ENCODE results near the gene ZFP69.
"Not testable (repeated sequence)": the region's sequence is repeated elsewhere in the genome, so short reads cannot be mapped to it uniquely, and the experiment has no call there.

ZFP69 gene

DNA sequence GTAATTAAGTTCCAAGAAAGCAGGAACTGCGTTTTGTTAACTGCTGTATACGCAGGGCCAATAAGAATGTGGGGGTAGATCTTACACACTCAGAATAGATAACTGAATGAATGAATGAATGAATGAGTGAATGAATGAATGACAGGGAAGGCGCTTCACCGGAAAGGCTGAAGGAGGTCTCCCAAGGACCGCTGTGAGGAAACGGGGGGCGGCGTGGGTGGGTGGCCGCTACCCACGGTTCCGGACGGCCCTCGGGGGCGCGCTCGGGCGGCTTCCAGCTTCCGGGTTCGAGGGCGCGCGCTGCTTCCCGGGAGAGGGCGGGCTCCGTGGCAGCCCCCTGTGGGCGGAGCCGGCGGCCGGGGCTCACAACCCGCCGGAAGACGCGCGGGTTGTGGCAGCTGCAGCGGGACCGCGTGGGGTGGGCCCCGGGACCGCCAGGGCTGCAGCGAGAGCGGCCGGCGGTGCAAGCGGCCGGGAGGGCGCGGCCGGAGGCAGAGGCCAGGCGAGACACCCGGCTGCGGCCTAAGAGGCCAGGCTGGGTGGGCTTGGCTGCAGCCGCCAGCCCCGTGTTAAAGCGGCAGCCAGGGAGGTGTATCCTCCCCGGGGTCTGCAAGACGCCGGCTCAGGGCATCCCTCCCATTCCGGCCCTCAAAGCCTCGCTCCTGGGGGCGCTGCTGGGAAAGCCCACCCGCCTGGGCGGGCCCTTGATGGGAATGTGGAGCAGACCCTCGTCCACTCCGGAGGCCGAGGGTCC lies at the start of gene ZFP69:
ZFP69 (plus strand) TSS at position 367 of the 754 bp plus-strand sequence. CDS start 2,072 bp downstream, outside the sequence.
- peak; percentile 84 for DNase-seq (ENCODE audit: low spot score)

- no peak for DNase-seq (ENCODE audit: low spot score)
These were observed 45.7 kb upstream of the ZFP69 start for GRCh38 chr1:40431385-40431784.

- no peak for DNase-seq (ENCODE audit: low spot score)
These were observed 44.3 kb upstream of the ZFP69 start for GRCh38 chr1:40432644-40433390.

DNA sequence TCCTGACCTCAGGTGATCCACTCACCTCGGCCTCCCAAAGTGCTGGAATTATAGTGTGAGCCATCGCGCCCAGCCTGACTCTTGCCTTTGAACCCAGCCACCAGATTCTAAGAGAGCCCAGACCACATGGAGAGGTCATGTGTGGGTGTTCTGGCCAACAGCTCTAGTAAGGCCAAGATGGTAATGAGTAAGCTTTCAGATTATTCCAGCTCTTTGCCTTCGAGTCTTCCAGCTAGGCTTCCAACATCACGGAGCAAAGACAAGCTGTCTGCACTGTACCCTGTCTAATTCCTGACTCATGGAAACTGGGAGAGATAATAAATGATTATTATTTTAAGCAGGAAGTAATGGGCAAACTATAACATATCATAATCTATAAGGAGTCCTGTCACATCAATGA lies 41.6 kb upstream of the ZFP69 start:
- DNase-seq (ENCODE audit: low spot score), result no peak

DNA sequence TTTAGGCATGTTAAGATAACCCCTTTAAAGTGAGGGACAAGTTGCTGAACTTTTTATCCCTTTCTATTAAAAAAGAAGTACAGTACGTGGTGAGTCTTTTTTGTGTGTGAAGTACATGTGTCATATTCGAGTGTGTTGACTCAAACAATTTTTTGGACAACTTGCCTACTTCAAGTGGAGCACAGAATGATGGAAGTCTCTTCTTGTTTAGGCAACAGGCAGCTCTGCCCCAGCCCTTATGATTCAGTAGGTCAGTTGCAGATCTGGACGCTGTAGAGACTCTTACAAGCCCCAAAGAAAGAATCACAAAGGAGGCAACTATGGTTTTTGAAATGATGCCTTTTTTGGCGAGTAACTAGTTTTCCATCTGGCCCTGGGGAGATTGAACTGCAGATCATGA lies 41.2 kb upstream of the ZFP69 start:
- no peak for DNase-seq (ENCODE audit: low spot score)

- peak; percentile 64 for DNase-seq (ENCODE audit: low spot score)
These were observed 38.6 kb upstream of the ZFP69 start for GRCh38 chr1:40438391-40439015.

- DNase-seq (ENCODE audit: low spot score), result no peak
These were observed 37.8 kb upstream of the ZFP69 start for GRCh38 chr1:40439247-40439646.

DNA sequence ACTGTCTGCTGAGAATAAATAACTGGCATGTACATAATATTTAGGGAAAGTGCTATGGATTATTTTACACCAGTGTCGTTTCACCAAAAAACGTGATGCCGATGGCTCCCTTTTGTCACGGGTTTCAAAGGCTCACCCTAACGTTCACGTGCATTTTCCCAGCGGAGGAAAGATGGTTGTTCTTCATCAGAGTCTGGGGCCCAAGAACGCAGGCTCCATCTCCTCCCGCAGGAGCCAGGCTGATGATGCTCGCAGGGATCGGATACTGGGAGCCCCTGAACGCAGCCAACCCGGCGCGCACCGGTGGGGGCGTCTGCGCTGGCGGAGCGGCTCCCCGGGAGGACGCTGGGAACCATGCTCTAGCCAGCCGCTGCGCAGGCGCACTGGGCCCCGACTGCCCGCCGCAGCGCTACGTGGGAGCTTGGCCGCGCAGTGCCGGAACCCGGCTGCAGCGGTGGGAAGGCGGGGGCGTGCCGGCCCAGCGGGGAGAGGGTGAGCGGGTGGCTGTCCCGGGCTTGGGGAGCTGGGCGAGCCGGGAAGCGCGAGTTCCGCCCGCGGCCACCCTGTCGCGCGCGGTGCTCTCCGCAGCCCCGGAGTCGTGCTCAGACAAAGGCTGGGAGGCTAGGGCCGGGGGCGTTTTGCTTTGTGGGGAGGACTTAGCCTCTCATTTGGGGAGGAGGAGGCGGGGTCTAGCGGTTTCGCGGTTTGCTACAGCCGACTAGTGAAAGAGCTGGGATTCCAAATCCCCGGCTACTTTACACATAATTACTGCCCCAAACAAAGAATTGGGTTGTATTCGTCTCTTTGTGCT lies 27.2 kb upstream of the ZFP69 start, which contains the start of gene ZFP69B:
ZFP69B (plus strand) TSS at position 793 of the 811 bp plus-strand sequence. CDS start 486 bp downstream, outside the sequence.
- peak; percentile 92 for DNase-seq (ENCODE audit: low spot score)

DNA sequence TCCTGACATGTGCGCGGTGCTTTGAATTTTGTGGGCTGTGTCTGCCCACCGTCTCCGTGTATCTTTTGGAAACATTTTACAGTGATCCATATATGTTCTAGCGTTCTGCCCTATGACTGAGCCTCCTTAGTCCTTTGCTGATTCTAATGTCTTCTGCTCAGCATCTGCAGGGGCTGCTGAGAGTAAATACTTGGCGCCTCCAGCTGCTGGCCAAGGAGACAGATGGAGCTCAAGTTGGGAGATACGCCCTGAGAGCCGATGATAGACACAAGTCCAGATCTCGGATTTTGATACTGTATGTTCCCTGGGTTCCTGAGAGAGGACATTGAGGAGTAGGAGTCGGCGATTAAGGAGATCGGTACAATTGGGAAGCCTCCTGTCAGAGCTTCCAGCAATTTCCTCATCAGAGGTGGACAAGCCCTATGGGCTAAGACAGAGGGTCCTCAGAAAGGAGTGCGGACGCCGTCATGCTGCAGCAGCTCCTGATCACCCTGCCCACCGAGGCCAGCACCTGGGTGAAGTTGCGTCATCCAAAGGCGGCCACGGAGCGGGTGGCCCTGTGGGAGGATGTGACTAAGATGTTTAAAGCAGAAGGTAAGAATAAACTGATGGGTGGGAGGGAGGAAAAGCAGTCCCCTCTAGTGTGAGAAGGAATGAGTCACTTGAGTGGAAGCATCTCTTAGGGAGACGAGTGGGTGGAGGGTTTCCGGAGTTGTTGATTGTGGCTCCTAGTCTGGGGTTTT lies 26.4 kb upstream of the ZFP69 start:
- DNase-seq (ENCODE audit: low spot score), result peak; percentile 55

GRCh38 chr1:40451238-40451585 lies 25.9 kb upstream of the ZFP69 start:
- peak; percentile 22 for DNase-seq (ENCODE audit: low spot score)

- DNase-seq (ENCODE audit: low spot score), result no peak
These were observed 22.2 kb upstream of the ZFP69 start for GRCh38 chr1:40454873-40455272.

GRCh38 chr1:40462956-40463590 lies 14.0 kb upstream of the ZFP69 start:
- DNase-seq (ENCODE audit: low spot score), result peak; percentile 26

DNA sequence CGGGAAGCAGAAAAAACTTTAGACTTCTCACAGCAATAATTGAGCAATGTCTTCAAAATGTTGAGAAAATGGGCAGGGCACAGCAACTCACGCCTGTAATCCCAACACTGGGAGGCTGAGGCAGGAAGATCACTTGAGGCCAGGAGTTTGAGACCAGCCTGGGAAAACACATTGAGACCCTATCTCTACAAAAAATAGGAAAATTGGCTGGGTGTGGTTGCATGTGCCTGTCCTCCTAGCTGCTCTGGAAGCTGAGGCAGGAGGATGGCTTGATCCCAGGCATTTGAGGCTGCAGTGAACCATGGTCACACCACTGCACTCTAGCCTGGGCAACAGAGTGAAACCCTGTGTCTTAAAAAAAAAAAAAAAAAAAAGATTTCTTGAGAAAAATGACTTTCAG lies 7.8 kb upstream of the ZFP69 start:
- DNase-seq (ENCODE audit: low spot score), result no peak

DNA sequence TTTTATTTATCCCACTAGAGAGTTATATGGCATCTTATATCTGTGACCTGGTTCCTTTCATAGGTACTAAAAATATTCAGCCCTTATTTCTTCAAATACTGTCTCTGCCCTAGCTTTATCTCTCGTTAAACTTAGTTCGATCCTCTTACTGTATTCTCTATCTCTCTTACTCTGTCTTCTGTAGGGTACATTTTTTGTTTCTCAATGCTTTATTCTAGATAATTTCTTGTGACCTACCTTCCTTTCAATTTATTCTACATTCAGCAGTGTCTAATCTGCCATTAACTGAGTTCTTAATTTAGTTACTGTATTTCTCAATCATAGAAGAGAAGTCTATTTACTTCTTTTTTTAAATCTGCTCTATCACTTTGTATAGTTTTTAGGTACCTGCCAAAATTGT lies 1.8 kb upstream of the ZFP69 start:
- DNase-seq (ENCODE audit: low spot score), result no peak

DNA sequence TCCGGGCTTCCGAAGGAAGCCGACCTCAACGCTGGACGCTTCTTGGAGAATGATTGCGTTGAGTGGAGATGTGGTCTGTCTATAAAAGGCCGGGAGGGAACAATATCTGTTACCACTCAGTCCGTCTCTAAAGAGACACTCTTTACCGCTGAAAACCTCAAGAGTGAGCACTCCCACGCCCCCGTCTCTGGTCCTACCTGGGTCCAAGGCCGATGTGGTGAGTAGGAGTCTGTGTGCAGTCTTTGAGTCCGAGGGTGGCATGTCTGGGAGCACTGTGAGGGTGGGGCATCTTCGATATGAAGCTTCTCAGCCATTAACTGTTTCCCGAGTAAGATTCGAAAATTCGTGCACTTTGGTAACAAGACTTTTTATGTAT lies 576 bp downstream of the ZFP69 start:
- peak; percentile 18 for DNase-seq (ENCODE audit: low spot score)

GRCh38 chr1:40478276-40478675 lies 1.2 kb downstream of the ZFP69 start:
- DNase-seq (ENCODE audit: low spot score), result no peak

DNA sequence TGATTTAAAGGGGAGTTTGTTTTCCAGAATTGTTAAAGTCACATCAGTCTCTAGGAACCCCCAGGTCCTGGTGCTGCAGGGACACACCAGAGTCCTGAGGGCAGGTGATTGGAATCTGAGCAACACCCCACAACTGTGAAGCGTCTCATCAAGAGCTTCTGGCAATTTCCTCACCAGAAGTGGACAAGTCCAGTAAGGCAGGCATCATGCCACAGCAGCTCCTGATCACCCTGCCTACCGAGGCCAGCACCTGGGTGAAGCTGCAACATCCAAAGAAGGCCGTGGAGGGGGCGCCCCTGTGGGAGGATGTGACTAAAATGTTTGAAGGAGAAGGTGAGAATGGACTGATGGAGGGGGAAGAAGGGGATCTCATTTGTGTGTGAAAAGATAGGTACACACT lies 2.1 kb downstream of the ZFP69 start:
- no peak for DNase-seq (ENCODE audit: low spot score)

GRCh38 chr1:40495315-40495903 lies 18.3 kb downstream of the ZFP69 start:
- DNase-seq (ENCODE audit: low spot score), result no peak

DNA sequence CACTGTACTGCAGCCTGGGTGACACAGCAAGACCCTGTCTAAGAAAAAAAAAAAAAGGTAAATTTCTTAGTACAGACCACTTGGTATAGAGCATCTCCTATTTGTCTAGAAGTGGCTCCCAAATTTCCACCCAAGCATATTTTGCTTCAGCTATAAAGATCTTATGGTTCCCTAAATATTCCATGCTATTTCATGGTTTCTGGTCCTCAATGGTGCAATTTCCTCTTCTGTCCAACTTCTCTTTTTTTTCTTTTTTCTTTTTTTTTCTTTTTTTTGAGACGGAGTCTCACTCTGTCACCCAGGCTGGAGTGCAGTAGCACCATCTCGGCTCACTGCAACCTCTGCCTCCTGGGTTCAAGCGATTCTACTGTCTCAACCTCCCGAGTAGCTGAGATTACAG lies 25.6 kb downstream of the ZFP69 start:
- not testable (repeated sequence) for DNase-seq (ENCODE audit: low spot score)

DNA sequence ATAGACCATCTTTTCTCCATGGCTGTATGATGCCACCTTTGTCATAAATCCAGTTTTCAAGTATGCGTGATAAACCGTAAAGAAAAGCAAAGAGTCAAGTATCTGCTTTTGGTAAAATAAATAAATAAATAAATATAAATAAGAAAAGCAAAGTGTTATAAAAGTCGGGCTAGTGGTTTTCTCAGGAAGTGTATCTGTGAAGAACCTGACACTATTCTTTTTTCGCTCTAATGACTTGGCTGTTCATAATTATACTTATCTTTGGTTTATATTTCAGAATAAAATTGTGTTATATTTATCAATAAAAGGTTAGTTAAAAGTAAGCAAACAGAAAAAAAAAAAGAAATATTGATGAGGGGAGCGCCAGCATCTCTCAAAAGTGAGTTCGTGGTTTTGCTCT lies 30.9 kb downstream of the ZFP69 start:
- no peak for DNase-seq (ENCODE audit: low spot score)
